HK-2 (cell line): ENCODE data around the gene CBFA2T3.

Experiments used
- DNase-seq: peaks from one replicate; pipeline ENCODE4 v3.0.0-alpha.2; 2018; ENCODE audit not compliant: unreplicated experiment

The CBFA2T3 gene

GRCh38 chr16:88976366-88977017, 515 bp downstream of the CBFA2T3 start:
- no peak for DNase-seq

- no peak for DNase-seq
Measured at GRCh38 chr16:88975511-88976061, 1.4 kb downstream of the CBFA2T3 start.

GRCh38 chr16:88974916-88975215, 2.1 kb downstream of the CBFA2T3 start:
- DNase-seq: no peak

DNA sequence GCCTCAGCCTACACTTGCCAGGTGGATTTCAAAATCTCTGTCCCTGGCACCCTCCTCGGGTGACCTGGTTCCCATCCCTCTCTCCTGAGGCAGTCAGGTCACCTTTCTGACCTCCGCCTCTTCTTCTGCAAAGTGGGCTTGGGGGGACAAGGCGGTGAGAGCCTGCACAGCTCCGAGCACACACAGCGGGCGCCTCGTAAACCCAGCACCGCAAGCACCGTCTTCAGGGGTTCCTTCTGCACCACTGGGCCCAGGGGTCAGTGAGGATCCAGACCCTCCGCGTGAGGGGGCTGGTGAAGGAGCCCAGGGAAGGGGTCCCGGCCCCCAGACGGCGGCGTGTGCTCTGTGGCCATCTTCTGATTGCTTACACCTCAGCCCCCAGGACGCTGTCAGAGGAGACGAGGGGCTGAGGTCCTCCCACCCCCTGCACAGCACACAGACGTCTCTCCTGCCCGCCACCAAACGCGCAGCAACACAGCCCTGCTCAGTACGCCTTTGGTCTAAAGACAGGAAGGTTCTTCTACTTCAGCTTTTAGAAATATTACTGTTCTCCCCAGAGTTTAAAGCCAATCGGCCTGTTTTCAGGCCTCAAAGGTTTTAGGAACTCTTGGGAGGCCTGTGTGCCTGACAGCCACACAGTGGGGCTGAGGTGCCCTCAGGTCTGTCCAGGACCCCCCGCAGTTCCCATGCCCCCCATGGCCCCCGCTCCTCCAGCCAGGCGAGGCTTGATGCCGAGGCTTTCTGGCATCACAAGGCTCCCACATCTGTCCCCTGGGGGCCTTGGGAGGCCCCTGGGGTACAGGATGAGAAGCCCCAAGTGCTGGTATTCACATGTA, 2.7 kb downstream of the CBFA2T3 start:
- no peak for DNase-seq

DNA sequence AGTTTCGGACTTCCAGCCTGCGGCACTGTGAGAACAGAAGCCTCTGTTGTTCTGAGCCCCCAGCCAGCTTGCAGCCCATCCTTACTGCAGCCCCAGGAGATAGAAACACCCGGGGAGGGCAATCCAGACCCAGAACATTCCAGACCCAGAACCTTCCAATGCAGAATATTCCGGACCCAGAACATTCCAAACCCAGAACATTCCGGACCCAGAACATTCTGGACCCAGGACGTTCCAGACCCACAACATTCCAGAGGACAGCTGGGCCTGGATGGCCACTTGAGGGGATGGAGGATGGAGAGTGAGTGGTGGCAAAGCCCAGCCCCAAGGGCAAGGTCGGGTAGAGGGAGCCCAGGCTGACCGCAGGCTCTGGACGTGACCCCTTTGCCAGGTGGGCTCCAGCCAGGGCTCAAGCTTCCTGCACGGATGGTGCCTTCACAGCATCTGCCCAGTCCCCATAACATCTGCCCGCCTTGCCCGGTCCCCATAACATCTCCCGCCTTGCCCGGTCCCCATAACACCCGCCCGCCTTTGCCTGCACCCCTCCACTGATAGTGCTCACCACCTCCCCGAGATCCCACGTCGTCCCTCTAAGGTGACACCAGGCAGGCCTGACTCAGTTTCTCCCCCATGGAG, 3.5 kb downstream of the CBFA2T3 start:
- DNase-seq: no peak

GRCh38 chr16:88973007-88973410, 4.0 kb downstream of the CBFA2T3 start:
- no peak for DNase-seq

DNA sequence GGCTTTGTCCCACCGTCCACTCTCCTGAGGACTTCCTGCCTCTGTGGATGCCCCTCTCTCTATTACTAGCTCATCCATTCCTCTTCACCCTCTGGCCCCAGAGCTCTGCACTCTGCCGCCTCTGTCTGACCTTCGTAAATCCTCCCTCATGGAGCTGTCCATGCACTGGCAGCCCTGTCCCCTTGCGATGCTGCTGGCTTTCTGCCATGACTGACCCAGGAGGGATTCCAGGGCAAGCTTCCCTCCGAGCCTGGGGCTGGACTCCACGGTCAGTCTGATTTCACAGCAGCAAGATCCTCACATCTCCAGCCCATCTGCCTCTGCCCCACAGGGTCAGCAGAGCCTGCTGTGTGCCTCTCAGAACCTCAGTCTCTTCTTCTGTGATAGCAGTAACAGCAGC, 4.7 kb downstream of the CBFA2T3 start:
- DNase-seq: no peak

DNA sequence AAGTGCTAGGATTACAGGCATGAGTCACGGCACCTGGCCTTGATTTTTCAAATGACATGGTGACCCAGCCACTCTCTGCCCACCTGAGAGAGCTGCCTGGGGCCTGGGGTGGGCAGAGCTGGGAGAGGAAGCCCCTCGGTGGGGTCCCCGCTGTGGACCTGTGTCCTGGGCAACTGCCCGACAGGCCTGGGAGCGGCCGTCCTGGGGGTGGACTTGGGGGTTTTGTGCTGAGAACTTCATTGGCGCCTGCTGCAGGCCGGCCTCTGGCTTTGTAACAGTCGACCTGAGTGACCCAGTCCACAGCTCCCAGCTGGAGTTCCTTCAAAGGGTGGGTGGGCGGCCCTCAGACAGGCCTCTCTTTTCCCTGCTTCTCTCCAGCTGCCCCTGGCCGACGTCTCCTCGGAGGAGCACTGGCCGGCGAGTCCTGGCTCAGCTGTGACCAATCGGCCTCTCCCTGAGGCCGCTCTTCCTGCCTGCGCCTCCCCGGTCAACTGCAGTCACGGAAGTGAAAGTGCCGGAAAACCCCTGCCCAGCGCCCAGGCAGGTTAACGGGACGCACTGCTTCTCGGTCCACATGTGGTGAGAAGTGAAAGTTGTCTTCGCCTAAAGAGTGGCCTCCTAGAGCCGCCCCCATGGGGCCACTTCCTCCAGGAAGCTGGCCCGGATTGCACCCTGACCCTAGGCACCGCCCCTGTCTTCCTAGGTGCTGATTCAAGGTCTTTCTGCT, 5.5 kb downstream of the CBFA2T3 start:
- DNase-seq: no peak

DNA sequence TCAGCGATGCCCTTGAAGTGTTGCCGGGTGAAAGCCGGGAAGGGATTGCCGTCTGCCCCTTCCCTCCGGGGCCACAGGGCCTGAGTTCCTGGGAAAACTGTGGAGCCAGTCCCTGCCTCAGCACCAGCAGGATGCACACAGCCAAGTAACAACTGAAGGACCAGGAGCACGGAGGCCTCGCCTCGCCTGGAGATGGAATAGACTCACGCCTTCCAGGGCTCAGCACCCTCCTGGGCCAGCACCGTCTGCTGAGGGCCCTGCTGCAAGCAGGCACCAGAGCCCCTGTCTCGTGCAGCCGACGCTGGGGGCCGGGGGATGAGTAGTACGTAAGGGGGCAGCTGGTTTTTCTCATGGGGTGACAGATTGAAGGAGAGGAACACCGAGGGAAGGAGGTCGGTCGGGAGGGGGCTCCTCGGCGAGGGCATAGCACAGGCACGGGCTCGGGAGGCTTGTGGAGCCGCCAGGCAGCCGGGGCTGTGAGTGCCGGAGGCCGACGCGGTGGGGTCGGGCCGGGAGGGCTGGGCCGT, 6.4 kb downstream of the CBFA2T3 start:
- DNase-seq: no peak

- no peak for DNase-seq
Measured at GRCh38 chr16:88970050-88970449, 7.0 kb downstream of the CBFA2T3 start.

DNA sequence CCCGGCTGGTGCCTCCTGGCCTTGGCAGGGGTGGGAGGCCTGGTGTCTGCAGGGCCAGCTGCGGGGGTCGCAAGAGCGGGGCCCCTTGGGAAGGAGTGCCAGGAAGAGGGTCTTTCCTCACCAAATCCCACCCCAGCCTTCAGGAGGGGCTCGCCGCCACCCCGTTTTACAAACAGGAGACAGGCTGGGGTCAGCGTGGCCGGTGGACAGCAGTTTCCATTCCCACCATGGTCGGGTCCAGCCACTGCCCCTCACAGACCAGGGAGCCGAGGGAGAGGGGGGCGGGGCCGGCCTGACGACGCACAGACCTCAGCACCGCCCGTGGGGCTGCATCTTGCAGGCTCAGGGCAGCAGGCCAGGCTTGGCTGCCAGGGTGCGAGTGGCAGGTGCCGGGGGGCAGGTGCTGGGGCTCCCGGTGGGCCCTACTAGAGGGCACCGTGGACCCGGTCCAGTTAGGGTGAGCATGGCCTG, 7.6 kb downstream of the CBFA2T3 start:
- no peak for DNase-seq

- no peak for DNase-seq
Measured at GRCh38 chr16:88968589-88969280, 8.3 kb downstream of the CBFA2T3 start.

- no peak for DNase-seq
Measured at GRCh38 chr16:88967830-88968588, 9.0 kb downstream of the CBFA2T3 start.

GRCh38 chr16:88966986-88967829, 9.8 kb downstream of the CBFA2T3 start:
- no peak for DNase-seq

DNA sequence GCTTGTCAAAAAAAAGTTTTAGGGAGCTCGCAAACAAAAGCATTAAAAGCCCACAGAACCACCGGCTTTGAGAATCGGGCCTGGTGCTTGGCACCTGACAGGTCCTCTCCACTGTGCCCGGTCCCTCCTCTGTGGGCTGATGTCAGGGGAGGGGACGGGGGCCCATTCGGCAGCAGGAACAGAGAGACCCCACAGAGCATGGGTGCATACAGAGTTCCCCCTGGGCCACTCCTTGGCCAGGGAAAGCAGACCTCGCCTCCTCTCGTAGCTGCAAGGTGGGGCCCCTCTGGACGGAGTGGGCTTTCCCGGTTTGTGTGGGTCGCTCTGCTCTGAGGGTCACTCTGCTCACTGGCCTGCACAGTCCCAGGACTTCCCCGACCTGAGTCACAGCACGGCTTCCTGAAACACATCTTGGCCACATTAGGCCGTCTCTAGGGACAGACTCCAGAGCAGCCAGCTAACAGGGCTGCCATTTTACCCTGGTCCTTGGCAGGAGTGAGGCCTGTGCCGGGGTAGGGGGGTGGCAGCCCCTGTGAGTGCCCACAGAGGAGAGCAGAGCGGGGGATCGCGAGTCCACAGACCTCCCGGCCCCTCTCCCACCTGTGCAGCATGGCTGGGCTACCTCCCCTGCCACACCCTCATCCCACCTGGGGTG, 11.1 kb downstream of the CBFA2T3 start:
- DNase-seq: no peak

DNA sequence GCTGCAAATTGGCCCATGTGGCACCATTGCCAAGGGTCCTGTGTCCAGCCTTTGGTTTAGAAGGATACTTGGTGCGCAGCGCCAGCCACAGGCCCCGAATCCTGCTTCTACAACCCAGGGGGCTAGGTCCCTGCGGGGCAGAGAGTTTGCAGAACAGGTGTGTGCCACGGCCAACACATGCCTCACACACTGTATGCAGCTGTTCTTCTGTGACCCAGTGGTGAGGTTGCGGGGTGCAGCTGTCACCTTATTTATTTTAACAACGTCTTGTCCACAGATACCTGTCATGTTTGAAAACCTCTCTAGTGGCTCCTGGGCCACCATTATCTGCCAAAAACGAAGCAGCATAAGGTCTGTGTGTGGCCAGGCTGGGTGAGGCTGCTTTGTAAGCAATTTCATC, 11.6 kb downstream of the CBFA2T3 start:
- no peak for DNase-seq

GRCh38 chr16:88964636-88965035, 12.4 kb downstream of the CBFA2T3 start:
- DNase-seq: no peak

- no peak for DNase-seq
Measured at GRCh38 chr16:88963583-88963982, 13.4 kb downstream of the CBFA2T3 start.
